H9 (cell line): Measurements from ENCODE around the gene COL27A1. TPM values are rescaled to one million over a fixed set of nuclear protein-coding genes. Genes with fewer than 3 reads are reported as not detected.

Experiments used
- DNase-seq: peaks from one replicate; pipeline ENCODE4 v3.0.0-alpha.2; 2017
- H2AFZ ChIP-seq: one replicate; pipeline ENCODE4 v1.6.1; 2013; ENCODE audit warnings: mild to moderate bottlenecking, low read length, control low read depth, moderate library complexity
- H2AK5ac ChIP-seq: 2 replicates; pipeline ENCODE4 v1.6.1; 2013; ENCODE audit warnings: low read length, control low read depth, mixed read lengths; ENCODE audit not compliant: insufficient read length
- H2BK120ac ChIP-seq: one replicate; pipeline ENCODE4 v1.6.1; 2013; ENCODE audit warnings: low read depth, mild to moderate bottlenecking, low read length, control low read depth, inconsistent platforms; ENCODE audit not compliant: poor library complexity, severe bottlenecking
- H2BK12ac ChIP-seq: 2 replicates; pipeline ENCODE4 v1.6.1; 2013; ENCODE audit warnings: low read length, control low read depth, mixed read lengths, low read depth; ENCODE audit not compliant: insufficient read length
- H2BK15ac ChIP-seq: 2 replicates; pipeline ENCODE4 v1.6.1; 2013; ENCODE audit warnings: low read depth, low read length, control low read depth
- H2BK20ac ChIP-seq: one replicate; pipeline ENCODE4 v1.6.1; 2013; ENCODE audit warnings: low read depth, mild to moderate bottlenecking, low read length, control low read depth, inconsistent platforms; ENCODE audit not compliant: poor library complexity, severe bottlenecking
- H2BK5ac ChIP-seq: 2 replicates; pipeline ENCODE4 v1.6.1; 2013; ENCODE audit warnings: low read length, control low read depth, mixed read lengths; ENCODE audit not compliant: insufficient read length
- H3K14ac ChIP-seq: 2 replicates; pipeline ENCODE4 v1.6.1; 2013; ENCODE audit warnings: low read length, control low read depth; ENCODE audit not compliant: insufficient read depth
- H3K18ac ChIP-seq: 2 replicates; pipeline ENCODE4 v1.6.1; 2013; ENCODE audit warnings: low read depth, mild to moderate bottlenecking, mixed read lengths, low read length, control low read depth; ENCODE audit not compliant: insufficient read length
- H3K23ac ChIP-seq: 2 replicates; pipeline ENCODE4 v1.6.1; 2013; ENCODE audit warnings: low read length, control low read depth, mixed read lengths, low read depth; ENCODE audit not compliant: insufficient read length
- H3K23me2 ChIP-seq: 2 replicates; pipeline ENCODE4 v1.6.1; 2013; ENCODE audit warnings: low read depth, mild to moderate bottlenecking, mixed read lengths, low read length, control low read depth; ENCODE audit not compliant: insufficient read length, poor library complexity, severe bottlenecking
- H3K27ac ChIP-seq: 2 replicates; pipeline ENCODE4 v1.5.1; 2013; ENCODE audit warnings: low read length, control low read depth, mixed read lengths, low read depth; ENCODE audit not compliant: insufficient read length
- H3K27me3 ChIP-seq: 2 replicates; pipeline ENCODE4 v1.6.1; 2013; ENCODE audit warnings: low read length, control low read depth, inconsistent platforms; ENCODE audit not compliant: insufficient read depth
- H3K4ac ChIP-seq: 2 replicates; pipeline ENCODE4 v1.6.1; 2013; ENCODE audit warnings: low read depth, mild to moderate bottlenecking, control low read depth, inconsistent platforms, low read length, moderate library complexity
- H3K4me1 ChIP-seq: 2 replicates; pipeline ENCODE4 v1.6.1; 2013; ENCODE audit warnings: low read length, control low read depth, inconsistent platforms; ENCODE audit not compliant: insufficient read depth
- H3K4me2 ChIP-seq: 2 replicates; pipeline ENCODE4 v1.6.1; 2013; ENCODE audit warnings: low read length, control low read depth, mixed read lengths; ENCODE audit not compliant: insufficient read length, insufficient read depth
- H3K56ac ChIP-seq: 2 replicates; pipeline ENCODE4 v1.6.1; 2013; ENCODE audit warnings: low read depth, mild to moderate bottlenecking, mixed read lengths, low read length, control low read depth; ENCODE audit not compliant: insufficient read length
- H3K79me1 ChIP-seq: 2 replicates; pipeline ENCODE4 v1.6.1; 2013; ENCODE audit warnings: low read depth, mild to moderate bottlenecking, moderate library complexity, low read length, control low read depth, inconsistent platforms; ENCODE audit not compliant: insufficient read depth, poor library complexity, severe bottlenecking
- H3K79me2 ChIP-seq: 2 replicates; pipeline ENCODE4 v1.6.1; 2013; ENCODE audit warnings: low read length, control low read depth, inconsistent platforms; ENCODE audit not compliant: insufficient read depth
- H3K9ac ChIP-seq: 2 replicates; pipeline ENCODE4 v1.6.1; 2013; ENCODE audit warnings: low read length, control low read depth, mixed read lengths; ENCODE audit not compliant: insufficient read length; ENCODE audit errors: extremely low read depth
- H3K9me3 ChIP-seq: one replicate; pipeline ENCODE4 v1.6.1; 2013; ENCODE audit warnings: low read depth, low read length, inconsistent platforms; ENCODE audit not compliant: control insufficient read depth
- H3T11ph ChIP-seq: one replicate; pipeline ENCODE4 v1.6.1; 2013; ENCODE audit warnings: mild to moderate bottlenecking, low read length, control low read depth, inconsistent platforms
- H4K20me1 ChIP-seq: one replicate; pipeline ENCODE4 v1.6.1; 2013; ENCODE audit not compliant: control insufficient read depth, insufficient read length, insufficient read depth
- H4K5ac ChIP-seq: 2 replicates; pipeline ENCODE4 v1.6.1; 2013; ENCODE audit warnings: low read depth, mild to moderate bottlenecking, mixed read lengths, low read length, control low read depth; ENCODE audit not compliant: insufficient read length
- H4K8ac ChIP-seq: replicated peaks from 2 replicates; pipeline ENCODE4 v1.6.1; 2013; ENCODE audit warnings: low read length, control low read depth, mixed read lengths, low read depth; ENCODE audit not compliant: insufficient read length
- H4K91ac ChIP-seq: 2 replicates; pipeline ENCODE4 v1.6.1; 2013; ENCODE audit warnings: low read depth, mild to moderate bottlenecking, moderate library complexity, mixed read lengths, low read length, control low read depth; ENCODE audit not compliant: insufficient read length
- H3K27ac Mint-ChIP-seq, 3 experiments: 2 replicates in 2 of 3; 3 replicates in 1 of 3; pipeline ENCODE4 v1.8.0; 2020 to 2021; ENCODE audit warnings: mixed read lengths in 3 of 3, mild to moderate bottlenecking in 1 of 3, moderate library complexity in 1 of 3
- H3K27me3 Mint-ChIP-seq: 2 replicates; pipeline ENCODE4 v1.8.0; 2021; ENCODE audit warnings: low read depth, mild to moderate bottlenecking, moderate library complexity, mixed read lengths
- H3K36me3 Mint-ChIP-seq, 3 experiments: 2 replicates in 2 of 3; 3 replicates in 1 of 3; pipeline ENCODE4 v1.8.0; 2020 to 2021; ENCODE audit warnings: low read depth in 3 of 3, mixed read lengths in 3 of 3; ENCODE audit not compliant: insufficient read depth in 1 of 3
- H3K4me1 Mint-ChIP-seq, 2 experiments: 2 replicates each; pipeline ENCODE4 v1.8.0; 2020; ENCODE audit warnings: mixed read lengths in 2 of 2
- H3K4me3 Mint-ChIP-seq, 2 experiments: 2 replicates in 1 of 2; 3 replicates in 1 of 2; pipeline ENCODE4 v1.8.0; 2020 to 2021; ENCODE audit warnings: mild to moderate bottlenecking in 2 of 2, mixed read lengths in 2 of 2, moderate library complexity in 1 of 2
- H3K9me3 Mint-ChIP-seq, 2 experiments: 2 replicates in 1 of 2; 3 replicates in 1 of 2; pipeline ENCODE4 v1.8.0; 2020; ENCODE audit warnings: mild to moderate bottlenecking in 2 of 2, mixed read lengths in 2 of 2, moderate library complexity in 1 of 2
- CTCF ChIP-seq: fragments of 200-600 bp; sonication (generic); conservative IDR thresholded peaks from 3 replicates; pipeline ENCODE4 v1.8.0; 2021; ENCODE audit warnings: antibody characterized with exemption, mild to moderate bottlenecking
- WGBS: extraction: QIAGEN DNeasy Blood & Tissue Kit; methylation state at CpG from one replicate; pipeline ENCODE4 v1.1.7; 2013; ENCODE audit warnings: missing lambda C conversion rate, low lambda C conversion rate, mixed read lengths; ENCODE audit not compliant: insufficient read length; ENCODE audit errors: extremely low coverage; 5-methylcytosine and 5-hydroxymethylcytosine counted together
- total RNA-seq: library from RNA; stranded (reverse); gene quantifications from 2 replicates; pipeline ENCODE4 v1.2.1, GENCODE V29; 2021

The COL27A1 gene
- total RNA-seq, 1 experiment from 2014 or later, result 17.9 TPM

GRCh38 chr9:114258218-114258617 lies 102.9 kb downstream of the COL27A1 start:
- Histone ChIP-seq H3K56ac (no peak overlapping the region), H3K9me3 (no peaks in the 10 kb centered on the region), H3T11ph (no peak overlapping the region), H4K20me1 (no peaks in the 10 kb centered on the region), H2BK12ac (no peak overlapping the region), H3K14ac (no peak overlapping the region), H3K4me1 (no peaks in the 10 kb centered on the region), H3K27ac (no peak overlapping the region), H3K9ac (no peak overlapping the region), H3K18ac (no peak overlapping the region), H2BK15ac (no peak overlapping the region), H2BK120ac (no peak overlapping the region), H2AK5ac (no peak overlapping the region), H3K23me2 (no peaks in the 10 kb centered on the region), H3K79me2 (no peaks in the 10 kb centered on the region), H3K4me2 (no peak overlapping the region), H3K79me1 (no peaks in the 10 kb centered on the region), H2AFZ (no peak overlapping the region), H2BK20ac (no peak overlapping the region), H3K27me3 (no peaks in the 10 kb centered on the region), H2BK5ac (no peak overlapping the region), H3K4ac (no peak overlapping the region), H4K5ac (no peak overlapping the region), H3K23ac (no peak overlapping the region), H4K91ac (no peak overlapping the region), H4K8ac (no peak overlapping the region)
- WGBS, result no CpG with 5 or more reads among the region's 10 CpGs
- no peak for TF ChIP-seq CTCF
- Mint-ChIP-seq H3K27me3 (peaks cover 2% of the 10 kb centered on the region; the same call in 1 of the 2 replicates), H3K9me3 (no peaks in the 10 kb centered on the region), H3K27ac (no peak overlapping the region), H3K4me1 (peaks cover 6 to 18% of the 10 kb centered on the region in 2 experiments; a peak in 3 of 4 replicates), H3K36me3 (no peaks in the 10 kb centered on the region; a peak in 1 of 7 replicates), H3K4me3 (no peak overlapping the region)
- DNase-seq, result no peak
